Hepatocyte (in vitro differentiated cells): Measurements from ENCODE around the gene CD300A.

Experiments used
- CTCF ChIP-seq: fragments of 200-600 bp; sonication (generic); IDR thresholded peaks from 2 replicates; pipeline ENCODE4 v1.5.1; 2016; ENCODE audit warnings: antibody characterized with exemption, mild to moderate bottlenecking; ENCODE audit not compliant: poor library complexity
- EZH2 ChIP-seq: fragments of 200-600 bp; sonication (generic); IDR thresholded peaks from 2 replicates; pipeline ENCODE4 v1.6.1; 2016; ENCODE audit warnings: antibody characterized with exemption, mild to moderate bottlenecking, borderline replicate concordance

GRCh38 chr17:74451557-74451956 lies 14.9 kb upstream of the CD300A start:
- TF ChIP-seq CTCF (no peak), EZH2 (no peak)
